Measurements from ENCODE around the gene NCEH1.

DNA sequence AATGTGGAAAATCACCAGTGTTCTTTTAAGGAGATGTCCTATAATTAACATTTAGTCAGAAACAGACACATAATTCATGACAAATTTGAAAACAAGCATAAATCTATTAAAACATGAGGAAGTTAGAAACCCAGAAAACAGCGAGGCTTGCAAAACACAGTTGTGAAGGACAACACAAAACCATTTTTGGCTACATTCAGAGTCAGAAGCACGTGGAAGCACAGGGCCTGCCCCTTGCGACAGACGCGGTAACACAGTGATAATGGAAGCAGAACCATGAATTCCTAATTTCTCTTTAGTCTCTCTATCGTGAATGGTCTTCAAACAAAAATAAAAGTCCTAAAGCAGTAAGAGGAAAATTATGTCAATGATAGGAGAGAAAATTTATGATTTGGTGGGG, 12.2 kb downstream of the NCEH1 start:
- TF ChIP-seq ZNF70 (CRISPR knock-in tag; IDR thresholded peaks at IDR 0.05) = no peak
- no peak for TF ChIP-seq PATZ1 (CRISPR knock-in tag; IDR thresholded peaks at IDR 0.05; ENCODE audit: borderline replicate concordance)
- TF ChIP-seq RARB (CRISPR knock-in tag; IDR thresholded peaks at IDR 0.05) = no peak
- TF ChIP-seq PPARA (CRISPR knock-in tag; IDR thresholded peaks at IDR 0.05; ENCODE audit: borderline replicate concordance) = no peak
- TF ChIP-seq, protein P1, sequence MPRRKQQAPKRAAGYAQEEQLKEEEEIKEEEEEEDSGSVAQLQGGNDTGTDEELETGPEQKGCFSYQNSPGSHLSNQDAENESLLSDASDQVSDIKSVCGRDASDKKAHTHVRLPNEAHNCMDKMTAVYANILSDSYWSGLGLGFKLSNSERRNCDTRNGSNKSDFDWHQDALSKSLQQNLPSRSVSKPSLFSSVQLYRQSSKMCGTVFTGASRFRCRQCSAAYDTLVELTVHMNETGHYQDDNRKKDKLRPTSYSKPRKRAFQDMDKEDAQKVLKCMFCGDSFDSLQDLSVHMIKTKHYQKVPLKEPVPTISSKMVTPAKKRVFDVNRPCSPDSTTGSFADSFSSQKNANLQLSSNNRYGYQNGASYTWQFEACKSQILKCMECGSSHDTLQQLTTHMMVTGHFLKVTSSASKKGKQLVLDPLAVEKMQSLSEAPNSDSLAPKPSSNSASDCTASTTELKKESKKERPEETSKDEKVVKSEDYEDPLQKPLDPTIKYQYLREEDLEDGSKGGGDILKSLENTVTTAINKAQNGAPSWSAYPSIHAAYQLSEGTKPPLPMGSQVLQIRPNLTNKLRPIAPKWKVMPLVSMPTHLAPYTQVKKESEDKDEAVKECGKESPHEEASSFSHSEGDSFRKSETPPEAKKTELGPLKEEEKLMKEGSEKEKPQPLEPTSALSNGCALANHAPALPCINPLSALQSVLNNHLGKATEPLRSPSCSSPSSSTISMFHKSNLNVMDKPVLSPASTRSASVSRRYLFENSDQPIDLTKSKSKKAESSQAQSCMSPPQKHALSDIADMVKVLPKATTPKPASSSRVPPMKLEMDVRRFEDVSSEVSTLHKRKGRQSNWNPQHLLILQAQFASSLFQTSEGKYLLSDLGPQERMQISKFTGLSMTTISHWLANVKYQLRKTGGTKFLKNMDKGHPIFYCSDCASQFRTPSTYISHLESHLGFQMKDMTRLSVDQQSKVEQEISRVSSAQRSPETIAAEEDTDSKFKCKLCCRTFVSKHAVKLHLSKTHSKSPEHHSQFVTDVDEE (CRISPR knock-in tag; IDR thresholded peaks at IDR 0.05) = no peak
- TF ChIP-seq TCF4 (CRISPR knock-in tag; IDR thresholded peaks at IDR 0.05; ENCODE audit: borderline replicate concordance) = no peak
- TF ChIP-seq SNAI2 (CRISPR knock-in tag; IDR thresholded peaks at IDR 0.05) = no peak
- TF ChIP-seq ISL1 (CRISPR knock-in tag; IDR thresholded peaks at IDR 0.05) = no peak

All from SK-N-SH treated with all-trans-retinoic acid at 6 μM for 48 hours (cell line).